Stomach (tissue), 4 donors: ENCODE data around the gene SPDYE16.

Experiments used
- CTCF ChIP-seq, 7 experiments: fragments of 450-650 bp in 4 of 7; fragments of 200-600 bp in 3 of 7; sonication (generic) in 3 of 7; IDR thresholded peaks; one replicate each; pipeline ENCODE4 v1.5.1; 2016 to 2019; ENCODE audit warnings: antibody characterized with exemption in 7 of 7, control low read depth in 2 of 7, mild to moderate bottlenecking in 1 of 7
- EP300 ChIP-seq: sonication (generic); formaldehyde crosslinking; IDR thresholded peaks from one replicate; pipeline ENCODE4 v1.6.1; 2017; ENCODE audit warnings: antibody characterized with exemption
- POLR2A ChIP-seq, 4 donors: fragments of 450-650 bp; IDR thresholded peaks; one replicate each; pipeline ENCODE4 v1.6.1; 2016; ENCODE audit warnings: antibody characterized with exemption in 4 of 4, control low read depth in 2 of 4, mild to moderate bottlenecking in 1 of 4, moderate library complexity in 1 of 4
- POLR2AphosphoS5 ChIP-seq, 3 donors: sonication (generic); formaldehyde crosslinking; IDR thresholded peaks; one replicate each; pipeline ENCODE4 v1.6.1; 2016; ENCODE audit warnings: antibody characterized with exemption in 3 of 3

- TF ChIP-seq EP300 (no peak), POLR2AphosphoS5 (IDR thresholded peaks at IDR 0.05) (no peak), CTCF (IDR thresholded peaks at IDR 0.05) (no peak), POLR2A (IDR thresholded peaks at IDR 0.05) (no peak)
Observed at GRCh38 chr7:76509931-76510877, 32.9 kb downstream of the SPDYE16 start, which contains the start of gene UPK3B.
